Suprapubic skin (tissue), 4 donors: Measurements from ENCODE around the gene ARF5. TPM values are rescaled to one million over a fixed set of nuclear protein-coding genes. Genes with fewer than 3 reads are reported as not detected.

Experiments
- DNase-seq, 2 donors: peaks; one replicate each; pipeline ENCODE4 v3.0.0-alpha.2; 2019; ENCODE audit warnings: low spot score in 2 of 2
- H3K27ac ChIP-seq: fragments of 200-600 bp; sonication (generic); one replicate; pipeline ENCODE4 v1.5.1; 2019
- H3K27me3 ChIP-seq: fragments of 200-600 bp; sonication (generic); one replicate; pipeline ENCODE4 v1.5.1; 2019
- H3K36me3 ChIP-seq: fragments of 200-600 bp; sonication (generic); one replicate; pipeline ENCODE4 v1.5.1; 2019
- H3K4me1 ChIP-seq: fragments of 200-600 bp; sonication (generic); one replicate; pipeline ENCODE4 v1.5.1; 2019
- H3K4me3 ChIP-seq: fragments of 200-600 bp; sonication (generic); one replicate; pipeline ENCODE4 v1.5.1; 2019; ENCODE audit warnings: mild to moderate bottlenecking
- H3K9me3 ChIP-seq: fragments of 200-600 bp; sonication (generic); one replicate; pipeline ENCODE4 v1.5.1; 2019
- EP300 ChIP-seq: sonication (generic); formaldehyde crosslinking; IDR thresholded peaks from one replicate; pipeline ENCODE4 v1.6.1; 2017; ENCODE audit warnings: antibody characterized with exemption
- POLR2A ChIP-seq, 2 donors: fragments of 450-650 bp; IDR thresholded peaks; one replicate each; pipeline ENCODE4 v1.6.1; 2017; ENCODE audit warnings: antibody characterized with exemption in 2 of 2, mild to moderate bottlenecking in 2 of 2, moderate library complexity in 2 of 2
- POLR2AphosphoS5 ChIP-seq, 3 donors: sonication (generic); formaldehyde crosslinking; IDR thresholded peaks; one replicate each; pipeline ENCODE4 v1.6.1; 2017; ENCODE audit warnings: antibody characterized with exemption in 3 of 3
- WGBS: methylation state at CpG from one replicate; pipeline ENCODE4 v1.1.5; 2018; 5-methylcytosine and 5-hydroxymethylcytosine counted together
- total RNA-seq, 4 donors: library from RNA; depleted of rRNA; stranded (reverse); fragments of >200 nt; gene quantifications; one replicate each; pipeline ENCODE4 v1.1.0, GENCODE V29; 2016
- TF ChIP-seq, protein P1 (sequence below), 2 donors: fragments of 200-600 bp in 1 of 2; fragments of 450-650 bp in 1 of 2; sonication (generic) in 1 of 2; IDR thresholded peaks; one replicate each; pipeline ENCODE4 v1.5.1; 2016 to 2019; ENCODE audit warnings: antibody characterized with exemption in 2 of 2, mild to moderate bottlenecking in 1 of 2, moderate library complexity in 1 of 2

The ARF5 gene
- total RNA-seq, 4 donors from 2014 or later, result 121 to 235 (median 220) TPM

- H3K27ac ChIP-seq, result peak overlapping the region; percentile 83
- peak in 1 of 2 donors; percentile 77 for DNase-seq
- TF ChIP-seq, protein P1, sequence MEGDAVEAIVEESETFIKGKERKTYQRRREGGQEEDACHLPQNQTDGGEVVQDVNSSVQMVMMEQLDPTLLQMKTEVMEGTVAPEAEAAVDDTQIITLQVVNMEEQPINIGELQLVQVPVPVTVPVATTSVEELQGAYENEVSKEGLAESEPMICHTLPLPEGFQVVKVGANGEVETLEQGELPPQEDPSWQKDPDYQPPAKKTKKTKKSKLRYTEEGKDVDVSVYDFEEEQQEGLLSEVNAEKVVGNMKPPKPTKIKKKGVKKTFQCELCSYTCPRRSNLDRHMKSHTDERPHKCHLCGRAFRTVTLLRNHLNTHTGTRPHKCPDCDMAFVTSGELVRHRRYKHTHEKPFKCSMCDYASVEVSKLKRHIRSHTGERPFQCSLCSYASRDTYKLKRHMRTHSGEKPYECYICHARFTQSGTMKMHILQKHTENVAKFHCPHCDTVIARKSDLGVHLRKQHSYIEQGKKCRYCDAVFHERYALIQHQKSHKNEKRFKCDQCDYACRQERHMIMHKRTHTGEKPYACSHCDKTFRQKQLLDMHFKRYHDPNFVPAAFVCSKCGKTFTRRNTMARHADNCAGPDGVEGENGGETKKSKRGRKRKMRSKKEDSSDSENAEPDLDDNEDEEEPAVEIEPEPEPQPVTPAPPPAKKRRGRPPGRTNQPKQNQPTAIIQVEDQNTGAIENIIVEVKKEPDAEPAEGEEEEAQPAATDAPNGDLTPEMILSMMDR (IDR thresholded peaks at IDR 0.05), result no peak
- TF ChIP-seq POLR2AphosphoS5 (IDR thresholded peaks at IDR 0.05) (no peak), EP300 (no peak), POLR2A (IDR thresholded peaks at IDR 0.05) (no peak)
- no peaks in the 10 kb centered on the region for H3K27me3 ChIP-seq
- H3K4me3 ChIP-seq, result peak overlapping the region; percentile 72
- WGBS, result 11% methylated on average over 18 of the region's 43 CpGs
- no peaks in the 10 kb centered on the region for H3K9me3 ChIP-seq
- H3K4me1 ChIP-seq, result peaks cover 39% of the 10 kb centered on the region
- peaks cover 26% of the 10 kb centered on the region for H3K36me3 ChIP-seq
Observed at GRCh38 chr7:127588697-127589482, 679 bp downstream of the ARF5 start.

DNA sequence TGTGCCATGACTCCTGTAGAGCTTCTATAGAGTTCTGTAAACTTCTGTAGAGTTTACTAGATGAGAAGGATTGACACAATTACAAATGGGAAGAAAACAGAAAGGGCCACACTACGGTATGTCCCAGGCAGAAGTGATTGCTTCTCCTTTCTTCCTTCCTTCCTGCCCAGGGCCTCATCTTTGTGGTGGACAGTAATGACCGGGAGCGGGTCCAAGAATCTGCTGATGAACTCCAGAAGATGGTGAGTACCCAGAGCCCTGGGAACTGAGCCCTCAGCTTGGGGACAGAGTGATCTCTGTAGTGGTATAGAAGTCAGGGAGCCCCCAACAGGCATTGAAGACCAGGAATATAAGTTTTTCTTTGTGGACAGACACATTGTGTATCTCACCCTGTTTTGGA, 1.7 kb downstream of the ARF5 start:
- H3K9me3 ChIP-seq, result no peaks in the 10 kb centered on the region
- TF ChIP-seq POLR2A (IDR thresholded peaks at IDR 0.05), result no peak
- H3K27me3 ChIP-seq, result no peaks in the 10 kb centered on the region
- peaks cover 26% of the 10 kb centered on the region for H3K36me3 ChIP-seq
- WGBS, result 56% methylated on average over 3 of the region's 3 CpGs
- H3K4me3 ChIP-seq, result no peak overlapping the region
- H3K27ac ChIP-seq, result no peak overlapping the region
- no peak for DNase-seq
- peaks cover 29% of the 10 kb centered on the region for H3K4me1 ChIP-seq

- TF ChIP-seq EP300 (no peak), POLR2A (IDR thresholded peaks at IDR 0.05) (no peak), POLR2AphosphoS5 (IDR thresholded peaks at IDR 0.05) (no peak)
- TF ChIP-seq, protein P1 (IDR thresholded peaks at IDR 0.05), result no peak
- no peaks in the 10 kb centered on the region for H3K27me3 ChIP-seq
- H3K36me3 ChIP-seq, result peaks cover 26% of the 10 kb centered on the region
- H3K4me3 ChIP-seq, result no peak overlapping the region
- H3K27ac ChIP-seq, result no peak overlapping the region
- DNase-seq, result no peak
- WGBS, result 91% methylated on average over 7 of the region's 7 CpGs
- no peaks in the 10 kb centered on the region for H3K9me3 ChIP-seq
- peaks cover 21% of the 10 kb centered on the region for H3K4me1 ChIP-seq
Observed at GRCh38 chr7:127591189-127591588, 3.0 kb downstream of the ARF5 start.

DNA sequence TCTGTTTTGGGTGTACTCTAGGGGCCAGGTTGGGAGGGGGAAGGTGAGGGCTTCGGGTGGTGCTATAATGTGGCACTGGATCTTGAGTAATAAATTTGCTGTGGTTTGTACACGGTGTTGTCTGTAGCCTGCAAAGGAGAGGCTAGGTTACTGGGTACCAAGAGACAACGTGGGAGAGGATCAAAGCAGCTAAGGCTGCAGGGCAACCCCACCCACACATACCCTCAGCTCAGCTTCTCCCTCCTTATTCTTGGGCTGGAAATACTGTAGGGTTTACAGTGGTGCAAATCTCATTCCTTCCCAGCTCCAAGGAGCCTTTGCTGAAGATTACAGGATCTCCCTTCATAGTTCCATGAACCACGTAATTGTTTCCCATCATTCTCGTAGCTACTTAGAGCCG, 3.4 kb downstream of the ARF5 start:
- DNase-seq, result no peak
- H3K4me3 ChIP-seq, result no peak overlapping the region
- 65% methylated on average over 6 of the region's 6 CpGs for WGBS
- no peaks in the 10 kb centered on the region for H3K9me3 ChIP-seq
- H3K36me3 ChIP-seq, result peaks cover 26% of the 10 kb centered on the region
- no peaks in the 10 kb centered on the region for H3K27me3 ChIP-seq
- peaks cover 20% of the 10 kb centered on the region for H3K4me1 ChIP-seq
- H3K27ac ChIP-seq, result no peak overlapping the region
- TF ChIP-seq POLR2AphosphoS5 (IDR thresholded peaks at IDR 0.05), result no peak
- TF ChIP-seq, protein P1 (IDR thresholded peaks at IDR 0.05), result no peak
- TF ChIP-seq POLR2A (IDR thresholded peaks at IDR 0.05), result no peak

GRCh38 chr7:127592550-127592949, 4.3 kb downstream of the ARF5 start:
- Histone ChIP-seq H3K9me3 (no peaks in the 10 kb centered on the region), H3K36me3 (peaks cover 26% of the 10 kb centered on the region), H3K4me1 (peaks cover 16% of the 10 kb centered on the region), H3K27me3 (no peaks in the 10 kb centered on the region), H3K27ac (no peak overlapping the region), H3K4me3 (no peak overlapping the region)
- DNase-seq, result no peak
- WGBS, result 69% methylated on average over 4 of the region's 4 CpGs
- TF ChIP-seq POLR2AphosphoS5 (IDR thresholded peaks at IDR 0.05), result no peak

- Histone ChIP-seq H3K27ac (no peak overlapping the region), H3K36me3 (peaks cover 26% of the 10 kb centered on the region), H3K4me3 (no peak overlapping the region), H3K4me1 (peaks cover 5% of the 10 kb centered on the region), H3K27me3 (no peaks in the 10 kb centered on the region), H3K9me3 (no peaks in the 10 kb centered on the region)
- 63% methylated on average over 1 of the region's 1 CpG for WGBS
- no peak for DNase-seq
- TF ChIP-seq POLR2AphosphoS5 (IDR thresholded peaks at IDR 0.05) (no peak), EP300 (no peak)
- TF ChIP-seq, protein P1 (IDR thresholded peaks at IDR 0.05), result no peak
Observed at GRCh38 chr7:127594490-127594889, 6.3 kb downstream of the ARF5 start.
